Ureter (tissue), 1 donor: ENCODE data around the gene DENND4C. TPM values are rescaled to one million over a fixed set of nuclear protein-coding genes. Genes with fewer than 3 reads are reported as not detected.
"Not testable (repeated sequence)": the region's sequence is repeated elsewhere in the genome, so short reads cannot be mapped to it uniquely, and the experiment has no call there.

Source experiments
- DNase-seq: peaks from one replicate; pipeline ENCODE4 v3.0.0-alpha.2; 2020; ENCODE audit warnings: low spot score
- total RNA-seq: library from RNA; stranded (reverse); gene quantifications from one replicate; pipeline ENCODE4 v1.2.4, GENCODE V29; 2023
- donor health status: DM: yes; HTN: yes; CAD: no.

Gene DENND4C
- total RNA-seq, 1 donor from 2014 or later, result 110 TPM

- no peak for DNase-seq
Observed at GRCh38 chr9:19224563-19224962, 5.9 kb upstream of the DENND4C start.

DNA sequence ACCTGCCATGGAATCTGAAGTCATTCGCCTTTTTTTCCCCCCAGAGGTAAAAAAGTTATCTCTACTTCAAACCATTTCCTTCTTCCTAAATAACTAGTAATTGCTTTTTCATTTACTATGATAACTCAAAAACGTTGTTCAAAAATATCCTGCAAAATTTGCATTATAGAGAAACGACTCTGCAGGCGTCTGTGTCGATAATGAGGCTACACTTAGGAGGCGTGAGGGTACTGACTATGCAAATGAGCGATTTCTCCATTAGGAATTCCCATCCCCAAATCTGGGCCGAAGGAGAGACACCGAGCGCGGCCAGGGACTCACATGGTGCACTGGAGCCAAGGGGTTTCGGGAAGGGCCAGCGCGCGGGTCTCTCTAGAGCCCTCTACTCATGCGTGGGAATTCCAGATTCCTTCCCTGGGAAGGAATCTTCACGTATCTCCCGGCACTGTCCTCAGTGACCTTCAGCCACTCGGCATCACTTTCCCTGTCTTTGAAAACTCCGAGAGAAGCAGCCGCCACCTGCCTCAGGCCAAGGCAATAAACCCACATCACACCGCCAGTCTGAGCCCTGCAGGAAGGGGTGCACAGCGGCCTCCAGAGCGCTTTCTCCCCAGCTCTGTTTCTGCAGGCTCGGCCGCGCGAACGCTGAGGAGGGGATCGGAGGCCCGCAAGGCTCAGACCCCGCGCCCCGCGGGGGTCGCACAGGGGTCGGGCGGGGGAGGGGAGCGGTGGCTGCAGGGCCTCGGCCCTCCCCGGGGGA, 718 bp upstream of the DENND4C start:
- DNase-seq, result no peak

- DNase-seq, result peak; percentile 54
Observed at GRCh38 chr9:19231126-19231903, 822 bp downstream of the DENND4C start.

DNA sequence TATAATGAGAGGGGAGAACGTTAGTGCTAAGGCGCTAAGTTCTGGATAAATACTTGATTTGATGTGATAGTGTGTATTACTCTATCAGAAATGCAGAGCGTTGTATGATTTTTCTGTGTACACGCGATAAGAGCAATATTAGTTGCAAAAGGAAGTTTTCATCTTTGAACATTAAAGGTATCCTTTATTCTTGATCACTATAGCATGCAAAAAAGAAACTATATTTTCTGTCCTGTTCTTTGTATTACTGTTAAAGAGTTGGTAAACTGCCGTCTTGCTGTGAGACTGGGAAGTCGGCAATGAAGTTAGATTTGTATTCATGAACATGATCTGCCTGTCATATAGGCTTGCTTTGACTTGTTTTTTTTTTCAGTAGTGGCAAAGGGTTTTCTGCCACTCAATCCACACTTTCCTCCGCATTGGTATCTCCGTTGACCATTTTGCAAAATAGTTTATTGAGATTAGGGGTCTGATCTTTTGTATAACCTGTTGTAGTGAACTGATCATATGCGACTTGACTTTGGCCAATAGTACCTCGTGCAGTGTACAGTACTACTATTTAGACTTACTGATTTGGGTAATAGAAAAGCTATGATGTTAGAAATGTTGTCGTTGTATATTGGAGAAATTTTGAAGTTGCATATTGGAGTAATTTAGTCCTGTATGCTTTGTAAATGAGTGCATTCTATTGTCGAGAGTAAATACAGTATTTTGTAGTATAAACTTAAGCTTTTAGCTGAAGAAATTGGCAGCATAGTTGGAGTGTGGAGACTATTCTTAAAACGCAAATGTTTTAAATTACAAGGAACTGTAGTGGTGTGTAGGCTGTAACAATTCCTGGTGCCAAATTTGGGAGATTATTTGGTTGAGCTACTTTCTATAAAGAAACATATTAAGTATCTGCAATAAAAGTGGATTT, 1.7 kb downstream of the DENND4C start:
- no peak for DNase-seq

DNA sequence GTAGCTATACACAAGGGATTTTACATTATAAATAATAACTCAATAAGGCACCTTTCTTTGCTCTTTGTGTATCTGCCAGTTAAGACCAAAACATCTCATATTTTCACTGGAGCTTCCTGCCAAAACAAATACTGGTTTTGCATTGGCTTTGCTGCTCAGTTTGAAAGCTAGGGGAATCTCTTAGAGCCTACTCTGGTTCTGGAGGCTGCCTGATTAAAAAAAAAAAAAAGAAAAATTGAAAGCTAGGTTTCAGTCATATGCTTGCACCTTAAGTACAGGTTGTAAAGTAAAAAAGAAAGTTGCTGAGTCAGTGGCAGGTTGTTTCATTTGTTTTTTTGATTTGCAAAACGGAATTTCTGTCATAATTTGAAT, 2.3 kb downstream of the DENND4C start:
- no peak for DNase-seq

GRCh38 chr9:19233344-19233743, 2.9 kb downstream of the DENND4C start:
- no peak for DNase-seq

DNA sequence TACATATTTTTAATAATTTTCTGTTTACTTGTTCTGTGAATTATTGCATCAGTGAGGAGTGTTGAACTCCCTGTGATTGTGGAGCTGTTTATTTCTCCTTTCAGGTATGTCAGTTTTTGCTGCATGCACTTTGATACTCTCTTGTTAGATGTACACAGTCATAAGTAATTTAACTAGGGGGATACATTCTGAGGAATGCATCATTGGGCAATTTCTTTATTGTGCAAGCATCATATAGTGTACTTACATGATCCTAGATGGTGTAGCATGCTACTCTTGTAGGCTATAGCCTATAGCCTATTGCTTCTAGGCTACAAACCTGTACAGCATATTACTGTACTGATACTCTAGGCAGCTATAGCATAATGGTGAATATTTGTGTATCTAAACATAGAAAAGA, 9.5 kb downstream of the DENND4C start:
- no peak for DNase-seq

- no peak for DNase-seq
Observed at GRCh38 chr9:19241728-19242127, 11.2 kb downstream of the DENND4C start.

- no peak for DNase-seq
Observed at GRCh38 chr9:19243366-19244033, 13.0 kb downstream of the DENND4C start.

- no peak for DNase-seq
Observed at GRCh38 chr9:19246891-19247290, 16.4 kb downstream of the DENND4C start.

DNA sequence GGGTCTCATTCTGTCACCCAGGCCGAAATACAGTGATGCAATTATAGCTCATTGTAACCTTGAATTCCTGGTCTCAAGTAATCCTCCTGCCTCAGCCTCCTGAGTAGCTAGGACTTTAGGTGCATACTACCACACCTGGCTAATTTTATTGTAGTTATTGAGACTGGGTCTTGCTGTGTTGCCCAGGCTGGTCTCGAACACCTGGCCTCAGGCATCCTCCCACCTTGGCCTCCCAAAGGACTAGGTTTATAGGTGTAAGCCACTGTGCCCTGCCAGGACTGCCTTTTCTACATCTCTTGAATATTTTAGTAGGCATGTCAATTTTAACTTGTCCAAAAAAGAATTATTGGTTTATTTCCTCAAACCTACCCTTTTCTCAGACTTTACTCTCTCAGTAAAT, 16.9 kb downstream of the DENND4C start:
- no peak for DNase-seq

DNA sequence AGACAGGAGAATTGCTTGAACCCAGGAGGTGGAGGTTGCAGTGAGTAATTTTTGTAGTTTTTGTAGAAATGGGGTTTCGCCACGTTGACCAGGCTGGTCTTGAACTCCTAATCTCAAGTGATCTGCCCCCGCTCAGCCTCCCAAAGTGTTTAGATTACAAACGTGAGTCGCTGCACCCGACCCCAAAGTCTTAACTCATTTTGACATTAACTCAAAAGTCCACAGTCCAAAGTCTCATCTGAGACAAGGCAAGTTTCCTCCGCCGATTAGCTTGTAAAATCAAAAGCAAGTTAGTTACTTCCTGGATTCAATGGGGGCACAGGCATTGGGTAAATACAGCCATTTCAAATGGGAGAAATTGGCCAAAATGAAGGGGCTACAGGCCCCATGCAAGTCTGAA, 19.9 kb downstream of the DENND4C start:
- DNase-seq, result not testable (repeated sequence)

- not testable (repeated sequence) for DNase-seq
Observed at GRCh38 chr9:19251203-19251602, 20.7 kb downstream of the DENND4C start.

GRCh38 chr9:19251622-19252021, 21.1 kb downstream of the DENND4C start:
- not testable (repeated sequence) for DNase-seq

DNA sequence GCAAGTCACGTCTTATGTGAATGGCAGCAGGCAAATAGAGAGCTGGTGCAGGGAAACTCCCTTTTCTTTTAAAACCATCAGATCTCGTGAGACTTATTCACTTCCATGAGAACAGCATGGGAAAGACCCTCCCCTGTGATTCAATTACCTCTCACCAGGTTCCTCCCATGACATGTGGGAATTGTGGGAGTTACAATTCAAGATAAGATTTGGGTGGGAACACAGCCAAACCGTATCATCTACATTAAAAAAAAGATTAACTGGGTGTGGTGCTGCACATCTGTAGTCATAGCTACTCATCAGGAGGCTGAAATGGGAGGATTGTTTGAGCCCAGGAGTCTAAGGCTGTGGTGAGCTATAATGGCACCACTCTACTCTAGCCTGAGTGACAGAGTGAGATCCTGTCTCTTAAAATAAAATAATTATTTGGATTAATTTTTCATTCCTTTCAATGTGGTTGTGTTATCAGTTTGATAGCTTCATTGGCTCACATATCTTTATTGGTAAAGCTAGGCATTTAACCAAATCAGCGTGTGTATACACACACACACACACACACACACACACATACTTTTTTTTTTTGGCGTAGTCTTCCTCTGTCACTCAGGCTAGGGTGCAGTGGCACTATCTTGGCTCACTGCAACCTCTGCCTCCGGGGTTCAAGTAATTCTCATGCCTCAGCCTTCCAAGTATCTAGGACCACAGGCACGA, 21.8 kb downstream of the DENND4C start:
- DNase-seq, result no peak

DNA sequence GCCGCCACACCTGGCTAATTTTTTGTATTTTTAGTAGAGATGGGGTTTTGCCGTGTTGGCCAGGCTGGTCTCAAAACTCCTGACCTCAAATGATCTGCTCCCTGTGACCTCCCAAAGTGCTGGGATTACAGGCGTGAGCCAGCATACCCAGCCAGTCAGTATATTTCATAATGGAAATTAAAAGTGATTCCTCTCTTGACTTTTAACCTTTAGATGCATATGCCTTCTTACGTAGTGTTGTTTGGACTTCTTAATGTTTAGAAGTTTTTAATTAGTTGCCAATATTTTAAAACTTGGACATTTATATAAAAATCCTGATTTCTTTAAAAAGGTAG, 22.4 kb downstream of the DENND4C start:
- no peak for DNase-seq

DNA sequence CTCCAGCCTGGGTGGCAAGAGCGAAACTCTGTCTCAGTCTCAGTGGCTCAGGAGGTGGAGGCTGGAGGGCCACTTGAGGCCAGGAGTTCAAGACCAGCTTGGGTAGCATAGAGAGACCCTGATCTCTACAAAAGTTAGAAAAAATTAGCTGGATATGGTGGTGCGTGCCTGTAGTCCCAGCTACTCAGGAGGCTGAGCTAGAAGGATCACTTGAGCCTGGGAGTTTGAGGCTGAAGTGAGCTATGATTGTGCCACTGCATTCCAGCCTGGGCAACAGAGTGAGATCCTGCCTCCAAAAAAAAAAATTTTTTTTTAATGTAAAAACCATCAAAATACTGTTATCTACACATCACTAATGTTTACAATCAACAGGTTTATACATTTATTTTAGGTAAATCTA, 24.6 kb downstream of the DENND4C start:
- DNase-seq, result no peak

DNA sequence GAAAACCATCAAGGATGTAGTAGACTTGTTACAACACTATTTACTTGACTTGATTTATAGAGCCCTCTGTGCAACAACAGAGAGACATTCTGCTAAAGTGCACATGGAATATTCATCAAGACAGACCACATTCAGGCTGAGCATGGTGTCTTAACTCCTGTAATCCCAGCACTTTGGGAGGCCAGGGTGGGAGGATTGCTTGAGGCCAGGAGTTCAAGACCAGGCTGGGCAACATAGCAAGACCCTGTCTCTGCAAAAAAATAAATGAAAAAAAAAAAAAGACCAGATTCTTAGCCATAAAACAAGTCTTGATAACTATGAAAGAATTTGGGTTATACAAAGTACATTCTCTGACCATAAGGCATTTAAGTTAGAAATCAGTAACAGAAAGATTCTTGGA, 25.3 kb downstream of the DENND4C start:
- no peak for DNase-seq

DNA sequence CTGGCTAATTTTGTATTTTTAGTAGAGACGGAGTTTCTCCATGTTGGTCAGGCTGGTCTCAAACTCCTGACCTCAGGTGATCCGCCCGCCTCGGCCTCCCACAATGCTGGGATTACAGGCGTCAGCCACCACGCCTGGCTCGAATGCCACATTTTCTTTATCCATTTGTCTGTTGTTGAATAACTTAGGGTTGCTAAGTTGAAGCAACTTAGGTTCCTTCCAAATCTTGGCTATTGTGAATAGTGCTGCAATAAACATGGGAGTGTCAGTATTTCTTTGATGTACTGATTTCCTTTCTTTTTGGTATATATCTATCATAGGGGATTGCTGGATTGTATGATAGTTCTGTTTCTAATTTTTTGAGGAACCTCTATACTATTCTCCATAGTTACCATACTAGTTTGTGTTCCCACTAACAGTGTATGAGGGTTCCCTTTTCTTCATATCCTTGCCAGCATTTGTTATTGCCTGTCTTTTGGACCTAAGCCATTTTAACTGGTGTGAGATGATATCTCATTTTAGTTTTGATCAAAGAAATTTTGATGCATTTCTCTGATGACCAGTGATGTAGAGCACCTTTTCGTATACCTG, 29.3 kb downstream of the DENND4C start:
- not testable (repeated sequence) for DNase-seq

DNA sequence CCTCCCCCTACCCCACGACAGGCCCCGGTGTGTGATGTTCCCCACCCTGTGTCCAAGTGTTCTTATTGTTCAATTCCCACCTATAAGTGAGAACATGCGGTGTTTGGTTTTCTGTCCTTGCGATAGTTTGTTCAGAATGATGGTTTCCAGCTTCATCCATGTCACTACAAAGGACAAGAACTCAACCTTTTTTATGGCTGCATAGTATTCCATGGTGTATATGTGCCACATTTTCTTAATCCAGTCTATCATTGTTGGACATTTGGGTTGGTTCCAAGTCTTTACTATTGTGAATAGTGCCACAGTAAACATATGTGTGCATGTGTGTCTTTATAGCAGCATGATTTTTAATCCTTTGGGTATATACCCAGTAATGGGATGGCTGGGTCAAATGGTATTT, 35.1 kb downstream of the DENND4C start:
- DNase-seq, result not testable (repeated sequence)
